Epidermal melanocyte (primary cell): ENCODE results near the gene SPSB3.

Experiments
- DNase-seq: peaks from one replicate; pipeline ENCODE4 v3.0.0; 2011; ENCODE audit warnings: low spot score; ENCODE audit not compliant: insufficient read length

SPSB3 gene

GRCh38 chr16:1775006-1775845, 7.1 kb downstream of the SPSB3 start:
- no peak for DNase-seq

GRCh38 chr16:1774448-1774780, 8.0 kb downstream of the SPSB3 start:
- no peak for DNase-seq

GRCh38 chr16:1773703-1774447, 8.5 kb downstream of the SPSB3 start:
- no peak for DNase-seq

GRCh38 chr16:1772908-1773702, 9.3 kb downstream of the SPSB3 start, which contains the start of gene MRPS34:
TSS of gene MRPS34 (minus strand) at chr16:1773134. CDS start at chr16:1773119, 15 bp downstream.
- DNase-seq, result peak; percentile 82

- DNase-seq, result no peak
Measured at GRCh38 chr16:1772362-1772907, 9.9 kb downstream of the SPSB3 start, which contains the start of gene EME2. TSS of gene EME2 (plus strand) at chr16:1772810. CDS start at chr16:1773228, 418 bp downstream.

- DNase-seq, result no peak
Measured at GRCh38 chr16:1771864-1772361, 10.5 kb downstream of the SPSB3 start.

- DNase-seq, result peak; percentile 94
Measured at GRCh38 chr16:1771188-1771863, 11.0 kb downstream of the SPSB3 start, which contains the start of gene NME3. TSS of gene NME3 (minus strand) at chr16:1771543. CDS start at chr16:1771534, 9 bp downstream.

GRCh38 chr16:1770328-1771187, 11.8 kb downstream of the SPSB3 start:
- no peak for DNase-seq

GRCh38 chr16:1769402-1770300, 12.7 kb downstream of the SPSB3 start:
- no peak for DNase-seq

- DNase-seq, result no peak
Measured at GRCh38 chr16:1768767-1769401, 13.5 kb downstream of the SPSB3 start.

- DNase-seq, result no peak
Measured at GRCh38 chr16:1768061-1768766, 14.2 kb downstream of the SPSB3 start.

- no peak for DNase-seq
Measured at GRCh38 chr16:1767116-1767994, 15.0 kb downstream of the SPSB3 start.

- no peak for DNase-seq
Measured at GRCh38 chr16:1766701-1767100, 15.7 kb downstream of the SPSB3 start.

- DNase-seq, result no peak
Measured at GRCh38 chr16:1766231-1766630, 16.1 kb downstream of the SPSB3 start.

- DNase-seq, result no peak
Measured at GRCh38 chr16:1765826-1766225, 16.5 kb downstream of the SPSB3 start.

- DNase-seq, result no peak
Measured at GRCh38 chr16:1764971-1765370, 17.4 kb downstream of the SPSB3 start.
